Upper lobe of left lung (tissue), 6 donors: ENCODE data around the gene PREX1. TPM values are rescaled to one million over a fixed set of nuclear protein-coding genes. Genes with fewer than 3 reads are reported as not detected.

Experiments used
- ATAC-seq, 2 donors: fragments of 200-7000 bp; cut with Tn5 transposase; one replicate each; pipeline ENCODE4 v1.9.1; 2022; ENCODE audit warnings: mild to moderate bottlenecking in 2 of 2, moderate library complexity in 2 of 2; ENCODE audit not compliant: low FRiP score in 2 of 2
- DNase-seq, 2 donors: peaks; one replicate each; pipeline ENCODE4 v3.0.0-alpha.2; 2019 to 2020
- H3K27ac ChIP-seq, 4 donors: fragments of 200-600 bp; sonication (generic); one replicate each; pipeline ENCODE4 v1.5.1; 2016 to 2019
- H3K27me3 ChIP-seq, 4 donors: fragments of 200-600 bp; sonication (generic); one replicate each; pipeline ENCODE4 v1.5.1; 2017 to 2019
- H3K36me3 ChIP-seq, 4 donors: fragments of 200-600 bp; sonication (generic); one replicate each; pipeline ENCODE4 v1.5.1; 2016 to 2019
- H3K4me1 ChIP-seq, 4 donors: fragments of 200-600 bp; sonication (generic); one replicate each; pipeline ENCODE4 v1.5.1; 2018 to 2019
- H3K4me3 ChIP-seq, 4 donors: fragments of 200-600 bp; sonication (generic); one replicate each; pipeline ENCODE4 v1.5.1; 2017 to 2019; ENCODE audit warnings: mild to moderate bottlenecking in 2 of 4, moderate library complexity in 1 of 4
- H3K9me3 ChIP-seq, 4 donors: fragments of 200-600 bp; sonication (generic); one replicate each; pipeline ENCODE4 v1.5.1; 2018 to 2019
- CTCF ChIP-seq, 6 experiments: fragments of 450-650 bp in 4 of 6; fragments of 200-600 bp in 2 of 6; sonication (generic) in 2 of 6; IDR thresholded peaks; one replicate each; pipeline ENCODE4 v1.5.1; 2016 to 2019; ENCODE audit warnings: antibody characterized with exemption in 6 of 6
- EP300 ChIP-seq, 4 donors: sonication (generic); formaldehyde crosslinking; IDR thresholded peaks; one replicate each; pipeline ENCODE4 v1.5.1; 2017; ENCODE audit warnings: antibody characterized with exemption in 4 of 4, control low read depth in 2 of 4
- POLR2A ChIP-seq, 4 donors: fragments of 450-650 bp; IDR thresholded peaks; one replicate each; pipeline ENCODE4 v1.5.1; 2016 to 2017; ENCODE audit warnings: antibody characterized with exemption in 4 of 4, mild to moderate bottlenecking in 2 of 4
- POLR2AphosphoS5 ChIP-seq, 2 donors: sonication (generic); formaldehyde crosslinking; IDR thresholded peaks; one replicate each; pipeline ENCODE4 v1.5.1; 2017; ENCODE audit warnings: antibody characterized with exemption in 2 of 2
- WGBS, 2 donors: methylation state at CpG; one replicate each; pipeline ENCODE4 v1.1.5; 2017 to 2018; 5-methylcytosine and 5-hydroxymethylcytosine counted together
- total RNA-seq, 6 donors: library from RNA; depleted of rRNA in 4 of 6; stranded (reverse); fragments of >200 nt in 4 of 6; gene quantifications; one replicate each; pipeline versions ENCODE4 v1.1.0 to v1.2.1, GENCODE V29; 2016 to 2021
- donor health status: DM: no; HTN: no; CAD: no; lungs with moderate emphysema.
- donor health status: DM: no; HTN: yes; CAD: no; lungs with severe emphysema.

The PREX1 gene
- total RNA-seq, 6 donors from 2014 or later, result 42.8 to 177 (median 74.6) TPM

- WGBS, 2 donors, result 34 to 55% methylated on average over 6 to 15 of the region's 18 CpGs
- no peak for TF ChIP-seq CTCF (IDR thresholded peaks at IDR 0.05)
- peak; percentile 40 to 92 for TF ChIP-seq POLR2AphosphoS5 (IDR thresholded peaks at IDR 0.05)
- peak in 2 of 4 donors; percentile 66 to 92 for TF ChIP-seq EP300 (IDR thresholded peaks at IDR 0.05)
- peaks cover 32 to 63% (median 60%) of the 10 kb centered on the region in 4 donors for H3K4me1 ChIP-seq
- H3K4me3 ChIP-seq, result no peak overlapping the region
- DNase-seq (peak; percentile 37 to 87), ATAC-seq (peak; percentile 68 to 74)
- peaks cover 0 to 3% (median 0%) of the 10 kb centered on the region in 4 donors for H3K36me3 ChIP-seq
- no peaks in the 10 kb centered on the region for H3K27me3 ChIP-seq
- peaks cover 0 to 6% (median 2%) of the 10 kb centered on the region in 4 donors for H3K9me3 ChIP-seq
- peak overlapping the region; percentile 75 to 83 (median 78) for H3K27ac ChIP-seq
These were observed 76.7 kb downstream of the PREX1 start for GRCh38 chr20:48750941-48751635.

GRCh38 chr20:48750376-48750775 lies 77.4 kb downstream of the PREX1 start:
- DNase-seq, result no peak
- H3K27me3 ChIP-seq, result no peaks in the 10 kb centered on the region
- peak overlapping the region; percentile 75 to 83 (median 78) for H3K27ac ChIP-seq
- 92 to 100% methylated on average over 3 of the region's 3 CpGs for WGBS, 2 donors
- peaks cover 0 to 4% (median 2%) of the 10 kb centered on the region in 4 donors for H3K9me3 ChIP-seq
- ATAC-seq, result no peak
- H3K4me3 ChIP-seq, result no peak overlapping the region
- peaks cover 0 to 3% (median 0%) of the 10 kb centered on the region in 4 donors for H3K36me3 ChIP-seq
- no peak for TF ChIP-seq CTCF (IDR thresholded peaks at IDR 0.05)
- TF ChIP-seq POLR2AphosphoS5 (IDR thresholded peaks at IDR 0.05), result no peak
- no peak for TF ChIP-seq POLR2A (IDR thresholded peaks at IDR 0.05)
- no peak for TF ChIP-seq EP300 (IDR thresholded peaks at IDR 0.05)
- peaks cover 32 to 63% (median 59%) of the 10 kb centered on the region in 4 donors for H3K4me1 ChIP-seq

GRCh38 chr20:48749437-48749836 lies 78.4 kb downstream of the PREX1 start:
- no peak for ATAC-seq
- TF ChIP-seq POLR2AphosphoS5 (IDR thresholded peaks at IDR 0.05) (no peak), POLR2A (IDR thresholded peaks at IDR 0.05) (no peak), EP300 (IDR thresholded peaks at IDR 0.05) (no peak), CTCF (IDR thresholded peaks at IDR 0.05) (no peak)
- WGBS, 2 donors, result 74 to 76% methylated on average over 10 of the region's 10 CpGs
- Histone ChIP-seq H3K9me3 (no peaks in the 10 kb centered on the region), H3K27ac (peak overlapping the region in 3 of 4 donors; percentile 7 to 83 (median 80)), H3K4me1 (peaks cover 29 to 61% (median 54%) of the 10 kb centered on the region in 4 donors), H3K36me3 (peaks cover 0 to 8% (median 3%) of the 10 kb centered on the region in 4 donors), H3K4me3 (no peak overlapping the region), H3K27me3 (no peaks in the 10 kb centered on the region)
- DNase-seq, result peak in 1 of 2 donors; percentile 62

GRCh38 chr20:48748556-48748955 lies 79.2 kb downstream of the PREX1 start:
- peak in 1 of 2 donors; percentile 30 for DNase-seq
- WGBS, 2 donors, result 85 to 93% methylated on average over 8 of the region's 8 CpGs
- Histone ChIP-seq H3K9me3 (no peaks in the 10 kb centered on the region), H3K27me3 (no peaks in the 10 kb centered on the region), H3K4me3 (no peak overlapping the region), H3K4me1 (peaks cover 29 to 55% (median 50%) of the 10 kb centered on the region in 4 donors), H3K27ac (peak overlapping the region in 2 of 4 donors; percentile 80 to 83), H3K36me3 (peaks cover 0 to 17% (median 4%) of the 10 kb centered on the region in 4 donors)
- no peak for TF ChIP-seq POLR2AphosphoS5 (IDR thresholded peaks at IDR 0.05)
- TF ChIP-seq EP300 (IDR thresholded peaks at IDR 0.05), result no peak
- TF ChIP-seq CTCF (IDR thresholded peaks at IDR 0.05), result no peak
- no peak for TF ChIP-seq POLR2A (IDR thresholded peaks at IDR 0.05)
- ATAC-seq, result no peak
